GM23248 (cell line): ENCODE results near the gene NPAS2. TPM values are rescaled to one million over a fixed set of nuclear protein-coding genes. Genes with fewer than 3 reads are reported as not detected.

Experiments
- DNase-seq: peaks from one replicate; pipeline ENCODE4 v3.0.0-alpha.2; 2015
- H2AFZ ChIP-seq: fragments of 200-600 bp; sonication (generic); 2 replicates; pipeline ENCODE4 v1.6.1; 2016; ENCODE audit warnings: antibody characterized with exemption
- H3F3A ChIP-seq: fragments of 200-600 bp; sonication (generic); 2 replicates; pipeline ENCODE4 v1.6.1; 2016; ENCODE audit warnings: mild to moderate bottlenecking, antibody characterized with exemption, mixed run types; ENCODE audit not compliant: insufficient read depth
- H3K27ac ChIP-seq: fragments of 200-600 bp; sonication (generic); 2 replicates; pipeline ENCODE4 v1.5.1; 2016; ENCODE audit warnings: mild to moderate bottlenecking
- H3K27me3 ChIP-seq: fragments of 200-600 bp; sonication (generic); replicated peaks from 2 replicates; pipeline ENCODE4 v1.6.1; 2016; ENCODE audit warnings: mild to moderate bottlenecking; ENCODE audit not compliant: insufficient read depth
- H3K36me3 ChIP-seq: fragments of 200-600 bp; sonication (generic); 2 replicates; pipeline ENCODE4 v1.6.1; 2016; ENCODE audit warnings: low read depth, mild to moderate bottlenecking
- H3K4me1 ChIP-seq: fragments of 200-600 bp; sonication (generic); 2 replicates; pipeline ENCODE4 v1.6.1; 2016; ENCODE audit warnings: mild to moderate bottlenecking; ENCODE audit not compliant: insufficient read depth
- H3K4me2 ChIP-seq: fragments of 200-600 bp; sonication (generic); one replicate; pipeline ENCODE4 v1.6.1; 2016; ENCODE audit warnings: mild to moderate bottlenecking; ENCODE audit not compliant: unreplicated experiment
- H3K4me3 ChIP-seq: fragments of 200-600 bp; sonication (generic); 2 replicates; pipeline ENCODE4 v1.5.1; 2016; ENCODE audit warnings: mild to moderate bottlenecking
- H3K79me2 ChIP-seq: fragments of 200-600 bp; sonication (generic); 2 replicates; pipeline ENCODE4 v1.6.1; 2016; ENCODE audit warnings: mild to moderate bottlenecking; ENCODE audit not compliant: insufficient read depth
- H3K9ac ChIP-seq: fragments of 200-600 bp; sonication (generic); 2 replicates; pipeline ENCODE4 v1.6.1; 2016; ENCODE audit warnings: mild to moderate bottlenecking
- H3K9me2 ChIP-seq: fragments of 200-600 bp; sonication (generic); 2 replicates; pipeline ENCODE4 v1.6.1; 2016; ENCODE audit warnings: mixed run types, mild to moderate bottlenecking, moderate library complexity; ENCODE audit not compliant: insufficient read depth
- H3K9me3 ChIP-seq: fragments of 200-600 bp; sonication (generic); one replicate; pipeline ENCODE4 v1.6.1; 2017; ENCODE audit warnings: low read depth
- H4K20me1 ChIP-seq: fragments of 200-600 bp; sonication (generic); 2 replicates; pipeline ENCODE4 v1.6.0; 2016; ENCODE audit not compliant: insufficient read depth
- EZH2 ChIP-seq: fragments of 200-600 bp; sonication (generic); IDR thresholded peaks from 2 replicates; pipeline ENCODE4 v1.6.1; 2018; ENCODE audit warnings: antibody characterized with exemption, mild to moderate bottlenecking; ENCODE audit not compliant: insufficient read depth, poor library complexity, severe bottlenecking
- EZH2phosphoT487 ChIP-seq: fragments of 200-600 bp; sonication (generic); IDR thresholded peaks from 2 replicates; pipeline ENCODE4 v1.6.1; 2018; ENCODE audit warnings: antibody characterized with exemption, moderate library complexity, mild to moderate bottlenecking, low read depth; ENCODE audit not compliant: insufficient read depth
- WGBS, 2 experiments: methylation state at CpG; one replicate each; pipeline ENCODE4 v1.1.6; 2015 to 2017; ENCODE audit warnings: low lambda C conversion rate in 2 of 2, low coverage in 1 of 2; ENCODE audit errors: missing lambda C conversion rate in 2 of 2; 5-methylcytosine and 5-hydroxymethylcytosine counted together
- in situ Hi-C: fragments of 300-500 bp; cut with MboI; formaldehyde crosslinking; loops from 2 replicates; pipeline ENCODE4 v1.15.0; 2020
- polyA plus RNA-seq: library from polyadenylated mRNA; unstranded; fragments of >200 nt; fragmentation: Nextera tagmentation; extraction: Ambion mirVana; gene quantifications from 2 replicates; pipeline ENCODE4 v1.2.1, GENCODE V29; 2016
- total RNA-seq: library from RNA; depleted of rRNA; stranded (reverse); fragments of >200 nt; shearing (Covaris generic); gene quantifications from 2 replicates; pipeline ENCODE4 v1.2.3, GENCODE V29; 2014

NPAS2 gene
- total and polyA plus RNA-seq, 2 experiments from 2014 or later, result 3.8 to 10.8 TPM

DNA sequence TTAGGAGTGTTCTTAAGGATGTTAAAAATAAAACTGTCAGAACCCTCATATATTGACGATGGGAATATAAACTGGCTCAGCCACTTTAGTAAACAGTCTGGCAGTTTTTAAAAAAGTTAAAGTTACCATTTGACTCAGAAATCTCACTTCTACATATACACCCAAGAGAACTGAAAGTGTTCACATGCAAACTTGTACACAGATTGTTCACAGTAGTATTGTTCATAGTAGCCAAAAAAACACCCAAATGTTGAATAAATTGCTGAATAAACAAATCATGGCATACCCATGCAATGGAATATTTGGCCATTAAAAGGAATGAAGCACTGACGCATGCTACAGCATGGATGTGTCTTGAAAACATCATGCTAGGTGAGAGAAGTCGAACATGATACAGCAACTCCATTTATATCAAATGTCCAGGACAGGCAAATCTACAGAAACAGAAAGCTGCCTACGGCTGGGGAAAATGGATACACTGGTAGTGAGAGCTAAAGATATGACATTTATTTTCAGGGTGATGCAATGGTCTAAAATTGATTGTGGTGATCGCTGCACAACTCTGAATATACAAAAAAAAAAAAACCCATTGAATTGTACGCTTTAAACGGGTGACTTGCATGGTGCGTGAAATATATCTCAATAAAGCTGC, 192.2 kb downstream of the NPAS2 start:
- TF ChIP-seq EZH2 (no peak), EZH2phosphoT487 (no peak)
- Histone ChIP-seq H4K20me1 (no peaks in the 10 kb centered on the region), H3K27ac (0 out of 2 replicates have a peak overlapping the region, but pooled peaks have one; percentile 13), H3K36me3 (peaks cover 23% of the 10 kb centered on the region), H3K79me2 (peaks cover 17% of the 10 kb centered on the region; the same call in 1 of the 2 replicates), H3K4me1 (no peaks in the 10 kb centered on the region), H3K9me2 (no peaks in the 10 kb centered on the region), H3K9ac (no peak overlapping the region), H2AFZ (no peak overlapping the region), H3K4me2 (no peak overlapping the region), H3K4me3 (no peak overlapping the region), H3K27me3 (no peaks in the 10 kb centered on the region), H3K9me3 (no peaks in the 10 kb centered on the region), H3F3A (peaks cover 51% of the 10 kb centered on the region)
- in situ Hi-C loops, result no loop called here
- DNase-seq, result no peak
- 51% methylated on average over 8 of the region's 8 CpGs for WGBS, 2 experiments

DNA sequence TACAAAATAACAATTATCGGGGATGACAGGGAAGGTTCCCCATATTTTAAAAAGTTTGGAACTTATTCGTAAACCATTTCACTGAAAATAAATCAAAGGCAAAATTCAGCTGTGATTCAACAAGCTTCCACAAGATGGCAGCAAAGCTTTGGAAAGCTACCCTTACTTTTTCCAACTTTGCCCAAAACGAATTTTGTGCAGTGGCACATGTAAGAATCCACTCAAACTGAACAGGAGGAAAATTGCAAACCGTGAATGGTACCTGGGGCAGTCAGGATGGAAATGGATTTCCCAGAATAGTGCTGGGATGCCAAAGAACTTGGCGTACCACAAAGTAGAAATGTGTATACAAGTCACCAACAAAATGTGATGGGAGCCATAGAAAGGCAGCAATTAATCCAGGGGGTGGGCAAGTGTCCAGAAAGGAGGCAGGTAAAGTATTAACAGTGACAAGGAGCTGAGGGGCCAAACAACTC, 192.8 kb downstream of the NPAS2 start:
- Histone ChIP-seq H3K79me2 (peaks cover 11% of the 10 kb centered on the region; the same call in 1 of the 2 replicates), H3K4me2 (no peak overlapping the region), H3K9ac (no peak overlapping the region), H3K27ac (no peak overlapping the region), H3K4me3 (no peak overlapping the region), H3K36me3 (peaks cover 17% of the 10 kb centered on the region), H2AFZ (no peak overlapping the region), H3K9me2 (no peaks in the 10 kb centered on the region), H3K4me1 (no peaks in the 10 kb centered on the region), H4K20me1 (no peaks in the 10 kb centered on the region), H3F3A (peaks cover 49% of the 10 kb centered on the region), H3K27me3 (no peaks in the 10 kb centered on the region), H3K9me3 (no peaks in the 10 kb centered on the region)
- 42 to 43% methylated on average over 5 of the region's 5 CpGs for WGBS, 2 experiments
- in situ Hi-C loops, result no loop called here
- TF ChIP-seq EZH2phosphoT487 (no peak), EZH2 (no peak)
- DNase-seq, result peak; percentile 63

- H2AFZ ChIP-seq, result no peak overlapping the region
- H3K79me2 ChIP-seq, result 0 out of 2 replicates have a peak, but pooled peaks cover 7% of the 10 kb centered on the region
- no peaks in the 10 kb centered on the region for H4K20me1 ChIP-seq
- H3K27ac ChIP-seq, result no peak overlapping the region
- in situ Hi-C loops, result no loop called here
- no peak for DNase-seq
- H3K4me3 ChIP-seq, result no peak overlapping the region
- no peaks in the 10 kb centered on the region for H3K9me3 ChIP-seq
- H3K9ac ChIP-seq, result no peak overlapping the region
- no peaks in the 10 kb centered on the region for H3K9me2 ChIP-seq
- 91 to 94% methylated on average over 6 of the region's 6 CpGs for WGBS, 2 experiments
- no peak overlapping the region for H3K4me2 ChIP-seq
- peaks cover 16% of the 10 kb centered on the region for H3K36me3 ChIP-seq
- no peaks in the 10 kb centered on the region for H3K4me1 ChIP-seq
- TF ChIP-seq EZH2phosphoT487, result no peak
- TF ChIP-seq EZH2, result no peak
- H3K27me3 ChIP-seq, result no peaks in the 10 kb centered on the region
- H3F3A ChIP-seq, result peaks cover 36% of the 10 kb centered on the region
Measured at GRCh38 chr2:101014264-101014857, 194.4 kb downstream of the NPAS2 start.

- no peak for TF ChIP-seq EZH2phosphoT487
- no peak for TF ChIP-seq EZH2
- no peaks in the 10 kb centered on the region for H3K4me1 ChIP-seq
- H3K4me2 ChIP-seq, result no peak overlapping the region
- H3K27me3 ChIP-seq, result no peaks in the 10 kb centered on the region
- 0 out of 2 replicates have a peak, but pooled peaks cover 7% of the 10 kb centered on the region for H3K79me2 ChIP-seq
- peaks cover 15% of the 10 kb centered on the region for H3K36me3 ChIP-seq
- H3K27ac ChIP-seq, result no peak overlapping the region
- WGBS, 2 experiments, result 68 to 70% methylated on average over 3 of the region's 3 CpGs
- no peak overlapping the region for H3K4me3 ChIP-seq
- no peak overlapping the region for H3K9ac ChIP-seq
- H3F3A ChIP-seq, result peaks cover 9% of the 10 kb centered on the region
- no peak overlapping the region for H2AFZ ChIP-seq
- in situ Hi-C loops, result no loop called here
- no peaks in the 10 kb centered on the region for H4K20me1 ChIP-seq
- DNase-seq, result no peak
- H3K9me2 ChIP-seq, result no peaks in the 10 kb centered on the region
- H3K9me3 ChIP-seq, result no peaks in the 10 kb centered on the region
Measured at GRCh38 chr2:101017371-101017770, 197.4 kb downstream of the NPAS2 start.
